ENCODE results near the gene ZNF433.
A peak's percentile ranks its signal among the peaks of the same experiment; 100 is the strongest.

ZNF433 gene

DNA sequence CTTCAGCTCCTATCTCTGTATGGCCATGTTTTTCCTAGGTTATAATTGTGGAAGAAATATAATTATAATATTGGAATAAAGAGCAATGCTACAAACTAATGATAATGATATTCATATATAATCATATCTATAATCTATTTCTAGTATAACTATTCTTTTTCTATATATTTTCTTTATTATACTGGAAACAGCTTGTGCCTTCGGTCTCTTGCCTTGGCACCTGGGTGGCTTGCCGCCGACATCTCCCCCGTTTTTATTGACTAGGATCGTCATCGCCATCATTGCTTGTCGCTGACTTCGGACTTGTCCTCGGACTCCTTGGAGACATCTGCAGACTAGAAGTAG, 46.4 kb downstream of the ZNF433 start:
- no peak for DNase-seq (ENCODE audit: low read depth)

DNA sequence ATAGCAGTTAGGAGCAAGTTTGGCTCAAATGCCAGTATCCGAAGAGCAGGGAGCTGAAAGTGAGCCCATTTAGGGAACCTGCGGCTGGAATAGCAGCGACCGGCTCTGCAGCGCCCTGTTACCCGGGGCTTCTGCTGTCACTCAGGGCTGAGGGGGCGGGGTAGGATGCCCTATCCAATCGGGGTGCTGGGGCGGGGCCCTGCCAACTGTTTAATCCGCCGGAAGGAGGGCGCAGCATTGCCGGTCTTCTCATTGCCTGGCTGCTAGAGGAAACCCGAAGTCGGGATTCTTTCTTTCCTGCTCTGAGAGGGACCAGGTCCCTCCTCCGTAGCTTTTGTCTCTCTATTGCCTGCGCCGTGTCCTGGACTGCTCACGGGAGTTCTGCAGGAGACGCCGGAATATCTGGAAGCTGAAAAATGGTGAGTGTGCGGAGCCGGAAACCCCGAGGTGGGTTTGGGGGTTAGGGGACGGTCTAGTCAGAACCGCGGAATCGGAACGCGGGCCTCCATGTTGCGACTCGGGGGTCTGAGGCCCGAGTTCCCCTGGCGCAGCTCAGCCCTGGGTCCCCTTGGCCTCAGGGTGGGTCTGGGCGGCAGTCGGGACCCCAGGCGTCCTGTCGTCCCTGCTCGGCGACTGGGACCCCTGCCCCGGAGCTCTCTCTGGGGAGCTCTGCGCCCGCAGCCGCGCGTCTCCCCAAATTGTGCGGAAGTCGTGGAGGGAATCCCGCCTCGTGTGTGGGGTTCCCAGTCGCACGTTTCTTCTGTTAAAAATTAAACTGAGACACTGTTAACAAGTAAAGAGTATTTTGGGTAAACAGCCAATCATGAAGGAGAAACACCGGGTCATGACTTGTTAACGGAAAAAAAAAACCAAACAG, 47.8 kb downstream of the ZNF433 start:
- peak; percentile 87 for DNase-seq (ENCODE audit: low read depth)

DNA sequence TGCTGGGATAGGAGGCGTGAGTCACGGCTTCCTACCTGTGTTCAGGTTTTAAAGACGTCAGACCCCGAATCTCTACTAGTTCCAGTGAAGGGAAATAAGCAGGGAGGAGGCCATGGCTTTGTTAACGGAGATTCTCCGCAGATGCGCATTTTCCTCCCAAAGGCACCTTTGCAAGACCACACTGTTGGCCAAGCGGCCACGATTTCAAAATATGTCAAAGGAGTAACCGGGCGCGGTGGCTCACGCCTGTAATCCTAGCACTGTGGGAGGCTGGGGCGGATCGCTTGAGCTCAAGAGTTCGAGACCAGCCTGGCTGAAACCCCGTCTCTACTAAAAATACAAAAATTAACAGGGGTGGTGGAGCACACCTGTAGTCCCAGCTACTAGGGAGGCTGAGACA, 48.7 kb downstream of the ZNF433 start:
- DNase-seq (ENCODE audit: low read depth): no peak

DNA sequence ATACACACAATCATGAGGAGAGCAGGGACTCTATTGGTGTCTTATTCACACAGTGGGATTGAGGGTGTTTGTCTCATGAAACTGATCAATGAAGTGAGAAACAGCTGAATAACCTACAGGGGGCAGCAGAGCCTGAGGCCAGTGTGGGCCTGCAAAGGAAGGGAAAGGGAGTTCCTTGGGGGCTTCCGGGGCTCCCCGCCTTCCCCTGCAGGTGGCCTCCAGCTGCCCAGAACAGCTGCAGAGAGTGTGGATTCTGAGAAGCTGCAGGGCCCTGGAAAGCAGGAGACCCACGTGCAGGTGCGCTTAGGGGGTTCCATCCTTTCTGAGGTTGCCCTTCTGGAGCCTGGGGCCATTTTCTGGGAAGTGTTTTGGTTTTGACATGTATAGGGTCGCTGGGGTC, 50.5 kb downstream of the ZNF433 start:
- no peak for DNase-seq (ENCODE audit: low read depth)

DNA sequence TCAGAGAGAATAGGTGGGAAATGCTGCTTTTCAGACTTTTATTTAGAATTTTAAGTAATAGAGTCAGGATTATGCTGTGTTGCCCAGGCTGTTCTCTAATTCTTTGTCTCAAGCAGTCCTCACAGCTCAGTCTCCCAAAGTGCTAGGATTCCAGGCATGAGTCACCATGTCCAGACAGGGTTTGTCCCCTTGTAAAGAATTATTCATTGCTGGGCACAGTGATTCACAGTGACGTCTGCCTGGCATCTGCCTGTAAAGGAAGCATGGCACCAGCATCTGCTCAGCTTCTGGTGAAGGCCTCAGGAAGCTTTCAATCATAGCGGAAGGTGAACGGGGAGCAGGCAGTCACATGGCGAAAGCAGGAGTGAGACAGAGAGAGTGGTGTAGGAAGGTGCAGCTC, 53.0 kb downstream of the ZNF433 start:
- DNase-seq (ENCODE audit: low read depth): no peak

DNA sequence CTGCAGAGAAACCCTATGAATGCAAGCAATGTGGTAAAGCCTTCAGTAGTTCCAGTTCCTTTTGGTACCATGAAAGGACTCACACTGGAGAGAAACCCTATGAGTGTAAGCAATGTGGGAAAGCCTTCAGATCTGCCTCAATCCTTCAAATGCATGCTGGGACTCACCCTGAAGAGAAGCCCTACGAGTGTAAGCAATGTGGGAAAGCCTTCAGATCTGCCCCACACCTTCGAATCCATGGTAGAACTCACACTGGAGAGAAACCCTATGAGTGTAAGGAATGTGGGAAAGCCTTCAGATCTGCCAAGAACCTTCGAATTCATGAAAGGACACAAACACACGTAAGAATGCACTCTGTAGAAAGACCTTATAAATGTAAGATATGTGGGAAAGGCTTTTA, 56.0 kb downstream of the ZNF433 start:
- DNase-seq (ENCODE audit: low read depth): no peak

DNA sequence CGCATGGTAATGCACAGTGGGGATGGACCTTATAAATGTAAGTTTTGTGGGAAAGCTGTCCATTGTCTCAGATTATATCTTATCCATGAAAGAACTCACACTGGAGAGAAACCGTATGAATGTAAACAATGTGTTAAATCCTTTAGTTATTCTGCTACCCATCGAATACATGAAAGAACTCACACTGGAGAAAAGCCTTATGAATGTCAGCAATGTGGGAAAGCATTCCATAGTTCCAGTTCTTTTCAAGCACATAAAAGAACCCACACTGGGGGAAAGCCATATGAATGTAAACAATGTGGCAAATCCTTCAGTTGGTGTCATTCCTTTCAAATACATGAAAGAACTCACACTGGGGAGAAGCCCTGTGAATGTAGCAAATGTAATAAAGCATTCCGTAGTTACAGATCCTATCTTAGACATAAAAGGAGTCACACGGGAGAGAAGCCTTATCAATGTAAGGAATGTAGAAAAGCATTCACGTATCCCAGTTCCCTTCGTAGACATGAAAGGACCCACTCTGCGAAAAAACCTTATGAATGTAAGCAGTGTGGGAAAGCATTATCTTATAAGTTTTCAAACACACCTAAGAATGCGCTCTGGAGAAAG, 56.9 kb downstream of the ZNF433 start:
- DNase-seq (ENCODE audit: low read depth): no peak

DNA sequence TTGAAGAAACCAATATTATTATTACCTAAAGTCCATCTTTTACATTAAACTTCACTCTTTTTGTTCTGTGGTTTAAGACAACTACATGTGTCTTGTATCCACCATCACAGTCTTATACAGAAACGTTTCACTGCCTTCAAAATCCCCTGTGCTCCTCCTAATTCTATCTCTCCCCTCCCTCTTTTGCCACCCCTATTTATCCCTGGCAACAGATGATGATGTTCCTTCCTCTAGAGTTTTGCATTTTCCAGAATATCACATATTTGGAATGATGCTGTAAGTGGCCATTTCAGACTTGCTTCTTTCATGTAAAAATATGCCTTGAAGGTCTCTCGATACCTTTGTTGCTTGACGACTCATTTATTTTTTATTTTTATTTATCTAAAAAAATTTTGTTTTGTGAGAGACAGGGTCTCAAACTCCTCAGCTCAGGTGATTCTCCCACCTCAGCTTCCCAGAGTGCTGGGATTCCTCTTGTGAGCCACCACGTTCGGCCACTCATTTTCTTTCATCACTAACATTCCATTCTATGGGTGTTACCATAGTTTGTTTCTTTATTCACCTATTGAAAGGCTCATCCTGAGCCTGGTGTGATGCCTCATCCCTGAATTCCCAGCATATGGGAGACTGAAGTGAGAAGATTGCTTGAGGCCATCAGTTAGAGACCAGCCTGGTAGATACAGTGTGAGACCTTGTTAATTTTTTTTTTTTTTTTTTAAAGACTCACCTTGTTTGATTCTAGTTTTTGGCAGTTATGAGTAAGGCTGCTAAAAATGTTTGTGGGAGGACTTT, 62.3 kb downstream of the ZNF433 start:
- DNase-seq (ENCODE audit: low read depth): no peak

DNA sequence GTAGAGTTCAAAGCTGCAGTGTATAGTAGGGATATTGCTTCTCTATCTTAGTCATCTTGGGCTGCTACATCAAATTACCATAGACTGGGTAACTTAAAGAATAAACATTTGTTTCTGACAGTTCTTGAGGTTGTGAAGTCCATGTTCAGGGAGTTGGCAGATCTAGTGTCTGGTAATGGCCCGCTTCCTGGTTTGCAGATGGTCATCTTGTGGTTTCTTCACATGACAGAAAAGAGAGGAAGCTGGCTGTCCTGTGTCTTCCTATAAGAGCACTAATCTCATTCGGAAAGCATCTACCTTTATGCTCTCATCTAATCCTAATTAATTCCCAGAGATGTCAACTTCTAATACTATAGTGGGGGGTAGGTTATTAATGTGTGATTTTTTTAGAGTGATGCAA, 64.4 kb downstream of the ZNF433 start:
- DNase-seq (ENCODE audit: low read depth): no peak

DNA sequence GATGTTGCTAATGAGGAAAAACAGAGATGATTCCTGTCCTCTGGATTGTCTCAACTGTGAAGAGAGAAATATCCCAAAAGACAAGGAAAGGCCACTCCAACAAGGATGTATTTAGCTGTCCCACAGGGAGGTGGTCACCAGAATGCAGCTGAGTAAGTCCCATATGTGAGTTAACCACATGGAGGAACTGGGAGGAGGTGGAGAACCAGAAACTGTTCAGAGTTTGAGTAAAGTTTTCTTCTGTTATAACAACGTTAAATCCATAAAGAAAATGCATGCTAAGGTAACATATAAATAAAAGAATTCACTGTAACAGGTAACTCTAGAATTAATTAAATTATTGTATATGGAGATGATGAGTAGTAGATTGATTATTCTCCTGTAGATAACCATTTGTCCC, 65.3 kb downstream of the ZNF433 start:
- no peak for DNase-seq (ENCODE audit: low read depth)

DNA sequence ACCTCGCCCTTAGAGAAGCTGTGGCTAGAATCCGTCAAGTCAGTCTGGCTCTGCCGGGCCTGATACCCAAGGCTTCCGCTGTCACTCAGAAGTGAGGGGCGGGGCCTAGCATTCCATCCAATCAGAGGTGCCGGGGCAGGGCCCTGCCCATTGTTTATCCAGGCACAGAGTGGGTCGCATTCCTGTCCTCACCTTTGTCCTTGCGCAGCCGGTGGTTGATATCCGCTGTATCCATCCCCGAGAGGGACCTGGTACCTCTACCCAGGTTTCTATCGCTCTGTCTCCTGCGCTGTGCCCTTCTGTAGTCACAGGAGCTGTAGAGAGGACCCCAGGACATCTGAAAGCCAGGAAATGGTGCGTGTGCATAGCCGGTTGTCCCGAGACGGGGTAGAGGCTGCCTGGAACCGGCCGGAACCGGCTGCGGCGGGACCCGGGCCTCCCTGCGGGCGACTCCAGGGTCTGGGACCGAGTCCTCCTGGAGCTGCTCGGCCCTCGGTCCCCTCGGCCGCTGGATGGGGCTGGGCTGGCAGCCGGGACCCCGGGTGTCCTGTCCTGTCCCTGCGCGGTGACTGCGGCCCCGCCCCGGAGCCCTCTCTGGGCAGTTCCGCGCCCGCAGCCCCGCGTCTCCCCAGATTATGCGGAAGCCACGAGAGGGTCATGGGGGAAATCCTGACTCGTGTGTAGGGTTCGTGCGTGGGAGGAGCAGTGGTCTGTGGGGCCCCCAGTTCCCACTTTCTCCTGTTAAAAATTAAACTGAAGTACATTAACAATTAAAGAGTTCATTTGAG, 70.4 kb downstream of the ZNF433 start, which contains the start of gene ZNF763:
TSS of gene ZNF763 (plus strand) at position 183 of the 788 bp plus-strand sequence. CDS start at position 352, 169 bp downstream.
- DNase-seq (ENCODE audit: low read depth): peak; percentile 81

Measured in stimulated activated CD8-positive, alpha-beta memory T cell treated with anti-CD3 and anti-CD28 coated beads, Interleukin-12 subunit alpha, Interleukin-12 subunit beta, amount 100 ng/mL, for 1 hour (primary cell).